GM21360 (cell line): Measurements from ENCODE around the gene RHBDL3.
"Not testable (repeated sequence)": the region's sequence is repeated elsewhere in the genome, so short reads cannot be mapped to it uniquely, and the experiment has no call there.

Source experiments
- ATAC-seq: cut with Tn5 transposase; IDR thresholded peaks from one replicate; pipeline ENCODE4 v1.9.1; 2021; ENCODE audit warnings: mild to moderate bottlenecking, moderate library complexity; ENCODE audit not compliant: unreplicated experiment

Gene RHBDL3

DNA sequence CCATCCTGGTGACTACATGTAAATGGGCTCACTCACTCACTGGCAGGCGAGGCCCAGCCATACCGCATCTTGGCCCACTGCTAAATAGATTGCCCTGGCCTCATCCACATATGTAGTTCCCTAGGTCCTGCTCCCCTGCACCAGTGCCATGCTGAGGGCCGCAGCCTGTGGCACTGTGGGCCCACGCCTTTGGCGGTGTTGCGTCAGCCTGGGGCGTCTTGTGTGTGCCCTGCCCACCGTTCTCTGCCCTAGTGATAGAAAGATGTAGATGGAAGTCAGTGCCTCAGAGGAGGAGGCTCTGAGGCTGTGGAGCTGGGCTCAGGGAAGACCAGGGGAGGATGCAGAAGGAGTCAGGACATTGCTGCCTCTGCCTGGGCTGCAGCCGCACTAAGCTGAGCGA, 57.4 kb downstream of the RHBDL3 start:
- ATAC-seq = no peak

DNA sequence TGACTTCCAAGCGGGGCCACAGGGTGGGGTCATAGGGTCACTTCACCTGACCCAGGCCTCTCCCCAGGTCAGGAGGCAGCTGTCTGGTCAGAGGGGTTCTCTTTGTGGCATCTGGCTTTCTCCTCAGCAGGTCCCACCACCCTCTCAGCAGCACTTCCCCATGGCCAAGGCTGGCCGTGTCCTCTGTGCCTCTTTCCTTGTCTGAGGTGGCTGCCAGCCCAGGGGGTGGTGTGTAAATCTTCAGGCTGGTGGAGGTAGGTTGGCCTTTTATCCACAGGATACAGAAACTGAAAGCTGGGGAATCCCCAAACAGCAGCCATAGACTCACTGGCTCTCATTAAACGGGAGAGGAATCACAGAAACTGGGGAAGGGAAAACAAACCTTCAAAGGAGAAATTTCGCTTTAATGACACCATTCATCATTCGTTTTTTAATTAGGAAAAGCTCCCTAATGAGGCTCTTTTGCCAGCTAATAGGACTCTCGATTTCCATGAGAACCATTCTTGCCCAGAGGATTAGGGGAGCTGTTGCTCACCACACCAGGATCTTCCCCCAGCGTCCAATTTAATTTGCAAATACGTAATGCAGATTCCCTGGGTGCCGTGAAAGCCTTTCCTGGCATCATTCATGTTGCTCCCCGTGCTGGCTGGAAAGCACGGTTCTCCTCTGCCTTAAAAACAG, 58.3 kb downstream of the RHBDL3 start:
- no peak for ATAC-seq

DNA sequence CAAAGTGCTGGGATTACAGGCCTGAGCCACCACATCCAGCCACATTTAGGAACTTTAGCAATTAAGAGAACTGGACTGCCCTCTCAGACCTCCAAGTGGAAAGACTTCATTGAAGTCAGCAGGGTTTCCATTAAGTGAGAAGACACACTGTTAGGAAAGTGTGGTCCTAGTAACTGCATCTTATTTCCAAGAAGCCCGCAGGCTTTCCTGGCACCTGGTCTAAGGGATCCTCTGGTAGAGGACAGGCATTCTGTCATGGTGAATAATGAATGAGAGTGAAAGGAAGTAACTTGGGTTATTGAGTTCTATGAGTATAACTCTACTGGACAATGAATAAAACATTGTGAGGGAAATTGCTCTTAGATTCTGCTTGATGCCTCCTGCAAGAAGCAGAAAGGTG, 62.3 kb downstream of the RHBDL3 start:
- ATAC-seq = no peak

DNA sequence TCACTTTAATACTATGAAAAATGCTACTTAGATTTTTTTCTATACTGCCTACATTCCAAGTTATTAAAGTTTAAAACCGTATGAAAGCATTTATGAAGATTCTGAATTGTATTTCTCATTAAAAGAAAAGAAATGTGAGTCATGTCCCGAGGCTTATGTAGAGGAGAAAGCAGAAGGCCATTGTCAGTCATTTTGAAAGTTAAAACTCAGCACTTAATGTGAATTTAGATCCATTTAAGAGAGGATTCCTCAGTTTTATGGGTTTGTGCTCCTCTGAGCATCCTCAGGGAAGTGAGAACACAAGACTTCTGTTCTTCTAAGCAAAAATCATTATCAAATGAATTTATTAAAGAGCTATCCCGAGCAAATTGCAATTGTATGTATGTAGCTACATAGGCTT, 64.5 kb downstream of the RHBDL3 start:
- no peak for ATAC-seq

DNA sequence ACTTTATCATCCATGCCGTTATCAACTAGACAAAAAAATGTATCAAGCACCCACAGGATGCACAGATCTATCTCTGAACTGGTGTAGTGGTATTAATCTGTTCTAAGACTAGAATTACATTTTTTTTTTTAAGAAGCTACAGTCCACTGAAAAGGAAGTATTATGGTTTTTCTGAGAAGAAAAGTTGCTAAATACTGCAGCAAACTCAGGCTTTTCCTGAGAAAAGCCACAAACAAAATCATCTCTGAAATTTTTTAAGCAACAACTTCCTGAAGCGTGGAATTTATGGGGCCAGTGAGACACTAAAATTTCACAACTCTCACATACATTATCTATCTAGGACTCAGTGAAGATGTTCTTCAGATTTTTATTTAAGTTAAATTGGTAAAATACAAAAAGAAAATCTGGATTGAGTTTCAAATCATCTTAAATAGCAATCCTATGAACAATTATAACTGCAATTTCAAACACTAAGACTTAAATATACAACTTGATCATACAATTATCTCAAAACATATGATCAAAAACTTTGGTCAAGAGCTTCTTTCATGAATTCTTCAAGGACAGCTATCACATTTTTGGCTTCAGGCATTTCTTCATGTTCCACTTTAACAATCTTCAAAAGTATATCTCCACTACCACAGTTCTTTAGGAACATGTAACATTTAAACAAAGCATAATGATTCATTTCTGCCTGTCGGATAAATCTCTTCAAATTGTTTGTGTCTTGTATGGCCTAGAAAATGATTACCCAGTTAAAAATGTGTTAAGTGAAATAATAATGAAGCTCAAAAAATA, 65.8 kb downstream of the RHBDL3 start:
- ATAC-seq = no peak

DNA sequence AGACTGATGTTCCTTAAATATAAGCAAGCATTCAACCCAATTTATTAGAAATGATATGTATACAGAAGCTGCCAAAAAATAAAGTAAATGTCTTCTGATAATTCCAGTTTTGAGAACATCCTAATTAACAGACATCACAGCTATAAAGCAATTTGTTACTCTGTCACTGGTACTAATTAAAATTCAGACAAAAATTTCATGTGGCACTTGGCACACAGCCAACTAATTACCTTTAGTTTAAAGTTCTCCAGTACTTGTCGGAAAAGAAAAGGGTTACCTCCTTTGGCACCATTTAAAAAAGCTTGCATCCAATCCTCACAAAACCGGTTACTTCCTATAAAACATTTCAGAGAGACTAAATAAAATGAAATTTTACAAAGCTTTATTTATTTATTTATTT, 67.6 kb downstream of the RHBDL3 start:
- ATAC-seq = no peak

DNA sequence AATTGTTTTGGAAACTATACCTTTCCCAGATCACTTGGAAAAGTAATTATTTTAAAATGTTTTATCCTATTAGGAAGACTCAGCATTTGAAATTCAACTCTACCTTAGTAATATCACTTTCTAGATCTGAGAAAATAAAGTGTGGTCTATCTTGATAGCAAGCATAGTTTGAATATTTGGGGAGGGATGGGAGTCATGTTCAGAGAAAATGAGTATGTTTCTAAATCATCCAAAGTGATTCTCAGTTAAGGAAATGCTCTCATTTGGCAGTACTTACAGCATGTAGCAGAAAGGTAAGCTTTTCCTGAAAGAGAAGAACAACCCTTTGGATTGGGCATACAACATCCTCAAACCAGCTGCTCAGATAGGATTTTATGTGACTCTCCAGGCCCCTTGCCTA, 69.4 kb downstream of the RHBDL3 start:
- no peak for ATAC-seq

DNA sequence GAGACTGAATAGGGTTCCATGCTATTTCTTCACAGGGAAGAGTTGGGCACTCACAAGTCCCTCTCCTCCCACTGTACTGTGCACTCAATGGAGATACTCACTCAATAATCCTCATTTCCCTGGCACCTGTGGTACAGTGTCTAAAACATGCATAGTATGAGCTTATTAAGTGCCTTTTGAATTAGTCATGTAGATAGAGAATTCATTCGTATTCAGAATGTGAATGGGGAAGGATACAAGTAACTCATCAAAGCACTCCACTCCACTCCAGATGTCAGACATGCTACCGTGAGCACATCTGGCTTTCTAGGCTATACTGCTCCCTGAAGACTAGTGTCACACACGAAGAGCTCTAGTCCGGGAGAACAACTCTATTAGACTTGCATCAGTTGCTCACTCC, 70.1 kb downstream of the RHBDL3 start:
- ATAC-seq = no peak

DNA sequence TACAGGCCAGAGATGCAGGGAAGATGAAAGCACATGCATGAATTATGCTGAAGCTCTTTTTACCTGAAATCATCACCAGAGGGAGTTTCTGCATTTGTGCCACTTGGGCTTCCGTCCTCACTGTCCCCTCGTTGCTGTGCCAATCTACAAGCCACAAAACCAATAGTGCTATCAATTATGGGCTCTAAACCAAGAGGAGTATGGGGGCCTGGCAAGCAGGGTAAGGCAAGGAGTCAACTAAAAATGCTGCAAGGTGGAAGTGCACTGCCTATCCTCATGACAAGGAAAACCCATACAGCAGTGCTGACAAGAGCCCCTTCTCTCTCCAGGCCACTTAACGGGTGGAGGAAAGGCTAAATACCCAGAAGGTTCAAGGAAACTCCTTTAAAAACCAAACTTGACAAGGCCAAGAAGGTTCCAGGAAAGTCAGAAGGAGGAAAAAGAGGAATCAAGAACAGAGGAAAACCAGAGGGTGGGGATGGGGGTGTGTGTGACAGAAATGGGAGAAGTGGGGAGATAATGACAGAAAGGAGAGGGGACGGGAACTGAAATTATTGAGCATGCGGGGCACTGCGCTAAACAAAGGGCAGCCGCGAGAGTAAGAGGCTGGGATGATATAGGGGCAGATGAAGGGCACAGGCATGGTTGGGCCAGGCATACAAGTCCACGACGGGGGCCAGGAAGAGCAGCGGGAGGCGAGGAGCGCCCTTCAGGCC, 75.7 kb downstream of the RHBDL3 start:
- peak; percentile 14 for ATAC-seq

DNA sequence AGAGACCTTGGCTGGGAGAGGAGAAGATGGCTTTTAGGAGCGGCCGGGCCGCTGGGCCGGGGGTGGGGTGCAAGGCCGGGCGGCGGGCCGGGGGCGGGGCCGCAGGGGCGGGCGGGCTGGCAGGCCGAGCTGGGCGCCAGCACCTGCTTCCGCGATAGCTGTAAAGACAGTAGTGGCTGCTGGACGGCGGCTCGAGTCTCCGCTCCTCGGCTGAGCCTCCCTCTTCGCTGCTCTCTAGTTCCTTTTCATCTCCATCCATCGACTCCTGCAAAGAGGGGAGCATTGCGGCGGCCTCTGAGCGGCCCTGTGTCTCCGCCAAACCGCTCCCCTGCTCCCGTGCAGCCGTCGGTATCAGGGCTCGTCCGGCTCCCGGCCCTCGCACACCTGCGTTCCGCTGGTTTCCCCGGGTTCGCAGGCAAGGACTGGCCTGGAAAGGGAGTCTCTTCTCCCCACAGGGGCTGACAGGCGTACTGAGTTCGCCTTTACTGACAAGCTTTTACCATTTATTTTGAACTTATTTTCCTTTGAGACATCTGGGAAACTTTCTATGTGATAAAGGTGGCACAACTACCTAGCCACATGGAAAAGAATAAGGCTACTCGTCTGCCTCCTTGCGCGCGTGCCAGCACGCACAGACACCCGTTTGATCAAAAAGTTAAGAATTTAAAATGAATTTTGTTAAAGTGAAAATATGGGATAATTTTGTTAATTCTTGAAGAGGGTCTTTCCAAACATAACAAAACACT, 76.4 kb downstream of the RHBDL3 start, which contains the start of gene C17orf75:
Gene C17orf75 (minus strand): TSS at position 317 of the 746 bp plus-strand sequence. CDS start 34 bp downstream, at position 283.
- peak; percentile 58 for ATAC-seq

DNA sequence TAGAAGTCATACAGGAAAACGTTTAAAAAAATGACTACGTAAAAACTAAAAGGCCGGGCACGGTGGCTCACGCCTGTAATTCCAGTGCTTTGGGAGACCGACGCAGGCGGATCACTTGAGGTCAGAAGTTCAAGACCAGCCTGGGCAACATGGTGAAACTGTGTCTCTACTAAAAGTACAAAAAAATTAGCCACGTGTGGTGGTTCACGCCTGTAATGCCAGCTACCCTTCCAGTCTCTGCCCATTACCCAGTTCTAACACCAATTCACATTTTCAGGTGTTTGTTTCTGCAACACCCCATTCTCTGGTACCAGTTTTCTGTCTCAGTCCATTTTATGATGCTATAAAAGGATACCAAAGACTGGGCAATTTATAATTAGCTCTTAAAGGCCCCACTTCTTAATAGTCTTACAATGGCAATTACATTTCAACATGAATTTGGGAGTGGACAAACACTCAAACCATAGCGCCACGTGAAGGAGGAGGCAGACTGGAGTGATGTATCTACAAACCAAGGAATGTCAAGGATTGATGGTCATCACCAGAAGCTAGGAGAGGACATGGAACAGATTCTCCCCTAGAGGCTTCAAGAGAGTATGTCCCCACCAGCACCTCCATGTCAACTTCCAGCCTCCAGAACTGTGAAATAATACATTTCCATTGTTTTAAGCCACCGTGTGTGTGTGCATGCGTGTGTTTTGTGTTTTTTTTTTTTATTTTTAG, 77.1 kb downstream of the RHBDL3 start:
- no peak for ATAC-seq

DNA sequence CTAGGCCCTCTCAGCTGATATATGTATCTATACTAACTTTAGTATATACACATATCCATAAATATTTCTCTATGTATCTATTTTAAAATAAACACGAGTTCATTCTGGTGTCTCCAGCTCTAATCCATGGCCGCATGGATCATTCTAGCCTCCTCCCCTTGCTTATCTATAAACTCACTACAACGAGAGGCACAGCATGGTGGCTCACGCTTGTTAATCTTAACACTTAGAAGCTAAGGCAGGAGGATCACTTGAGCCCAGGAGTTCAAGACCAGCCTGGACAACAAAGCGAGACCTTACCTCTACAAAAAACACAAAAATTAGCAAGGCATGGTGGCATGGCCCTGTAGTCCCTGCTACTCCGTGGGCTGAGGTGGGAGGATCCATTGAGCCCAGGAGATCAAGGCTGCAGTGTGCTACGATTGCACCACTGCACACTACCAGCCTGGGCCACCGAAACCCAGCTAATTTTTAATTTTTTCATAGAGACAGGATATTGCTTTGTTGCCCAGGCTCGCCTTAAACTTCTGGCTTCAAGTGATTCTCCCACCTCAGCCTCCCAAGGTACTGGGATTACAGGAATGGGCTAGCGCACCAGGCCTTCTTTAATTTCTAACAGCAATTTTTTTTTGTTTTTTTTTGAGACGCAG, 80.4 kb downstream of the RHBDL3 start:
- no peak for ATAC-seq

DNA sequence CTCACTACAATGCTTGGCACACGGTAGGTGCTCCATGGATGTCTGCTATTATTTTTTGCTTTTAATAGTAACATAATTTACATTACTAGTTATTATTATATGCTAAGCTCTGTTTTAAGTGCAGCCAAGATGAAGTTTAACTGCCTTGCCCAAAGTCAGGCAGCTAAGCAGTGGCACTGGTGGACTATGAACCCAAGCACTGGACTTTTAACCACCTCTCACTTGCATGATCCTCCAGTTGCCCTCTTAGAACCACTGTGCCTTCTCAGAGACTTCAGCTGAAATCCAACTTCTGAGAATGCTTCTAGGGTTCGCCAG, 82.8 kb downstream of the RHBDL3 start:
- ATAC-seq = no peak

DNA sequence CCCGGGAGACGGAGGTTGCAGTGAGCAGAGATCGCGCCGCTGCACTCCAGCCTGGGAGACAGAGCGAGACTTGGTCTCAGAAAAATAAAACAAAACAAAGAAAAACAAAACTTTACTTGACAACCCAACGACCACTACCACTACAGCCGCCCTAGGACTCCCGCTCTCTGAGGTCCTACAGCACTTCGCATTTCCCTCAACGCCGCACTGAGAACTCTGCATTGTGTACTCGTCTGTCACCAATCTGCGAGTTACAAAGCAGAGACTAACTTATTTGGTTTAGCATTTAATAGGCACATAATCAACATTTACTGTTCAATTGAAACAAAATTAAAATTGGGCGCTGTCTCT, 83.8 kb downstream of the RHBDL3 start:
- no peak for ATAC-seq

DNA sequence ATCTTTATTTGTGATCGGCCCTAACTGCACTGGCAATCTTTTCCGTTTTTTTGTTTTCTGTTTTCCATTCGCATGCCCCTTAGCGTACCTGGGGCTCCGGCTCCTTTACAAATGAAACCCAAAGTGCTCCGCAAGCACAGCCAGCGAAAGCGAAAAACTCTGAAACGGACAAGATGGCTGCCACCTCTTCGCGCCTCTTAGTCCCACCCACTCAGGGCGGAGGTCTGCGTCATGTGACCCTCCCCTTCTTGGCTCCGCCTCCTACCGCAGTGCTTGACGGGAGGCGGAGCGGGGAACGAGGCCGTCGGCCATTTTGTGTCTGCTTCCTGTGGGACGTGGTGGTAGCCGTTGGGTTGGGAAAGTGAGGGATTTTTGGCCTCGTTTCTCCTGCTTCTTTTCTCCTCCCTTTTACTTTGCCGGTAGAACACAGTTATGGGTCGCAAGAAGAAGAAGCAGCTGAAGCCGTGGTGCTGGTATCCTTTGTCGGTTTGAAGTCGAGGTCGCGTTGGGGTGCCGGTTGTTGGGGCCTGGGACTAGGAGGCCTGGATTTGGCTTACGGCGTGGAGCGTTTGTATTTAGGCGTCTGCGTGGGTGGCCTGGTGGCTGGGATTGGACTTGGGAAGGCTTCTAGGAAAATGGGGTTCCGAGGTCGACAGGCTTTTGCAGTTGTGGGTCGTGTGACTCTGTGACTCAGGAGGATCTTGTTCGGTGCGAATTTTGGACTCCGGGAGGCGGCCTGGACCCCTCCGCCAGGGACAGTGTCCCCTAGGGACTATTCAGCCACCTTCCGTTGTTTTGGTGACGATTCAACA, 84.4 kb downstream of the RHBDL3 start, which contains the start of gene ZNF207:
Gene ZNF207 (plus strand): TSS at position 304 of the 812 bp plus-strand sequence. CDS start 129 bp downstream, at position 433.
- ATAC-seq = peak; percentile 89

DNA sequence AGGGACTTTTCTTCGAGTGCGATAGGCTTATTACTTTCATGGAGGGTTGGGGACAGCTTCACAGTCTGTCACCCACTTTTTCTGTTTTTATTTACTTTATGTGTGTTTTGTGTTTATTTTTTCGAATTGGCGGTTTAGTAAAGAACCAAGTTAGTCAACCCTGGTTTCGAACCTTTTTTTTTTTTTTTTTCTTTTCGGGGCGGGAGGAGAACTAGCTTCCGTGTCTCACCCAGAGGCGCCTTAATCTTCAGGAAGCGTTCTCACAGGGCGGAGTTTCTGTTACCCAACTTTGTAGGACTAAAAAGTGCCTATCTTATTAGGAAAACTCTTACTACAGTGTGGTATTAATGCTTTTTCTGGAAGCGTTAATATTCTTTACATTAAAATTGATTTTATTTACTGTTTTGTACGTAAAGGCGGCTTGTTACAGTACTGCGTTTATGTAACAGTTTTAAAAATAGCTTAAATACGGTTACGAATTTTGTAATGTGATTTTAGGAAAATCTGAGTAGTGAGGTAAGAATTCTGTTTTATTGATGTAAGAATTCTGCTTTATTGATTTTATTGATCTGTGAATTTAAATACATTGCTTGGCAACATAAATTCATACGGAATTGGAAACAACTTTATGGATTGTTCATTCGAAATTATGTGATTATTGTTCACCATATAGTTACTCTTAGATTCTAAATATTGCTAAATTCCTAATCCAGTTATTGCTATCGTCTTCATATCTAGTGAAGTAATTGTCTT, 85.2 kb downstream of the RHBDL3 start:
- ATAC-seq = no peak

DNA sequence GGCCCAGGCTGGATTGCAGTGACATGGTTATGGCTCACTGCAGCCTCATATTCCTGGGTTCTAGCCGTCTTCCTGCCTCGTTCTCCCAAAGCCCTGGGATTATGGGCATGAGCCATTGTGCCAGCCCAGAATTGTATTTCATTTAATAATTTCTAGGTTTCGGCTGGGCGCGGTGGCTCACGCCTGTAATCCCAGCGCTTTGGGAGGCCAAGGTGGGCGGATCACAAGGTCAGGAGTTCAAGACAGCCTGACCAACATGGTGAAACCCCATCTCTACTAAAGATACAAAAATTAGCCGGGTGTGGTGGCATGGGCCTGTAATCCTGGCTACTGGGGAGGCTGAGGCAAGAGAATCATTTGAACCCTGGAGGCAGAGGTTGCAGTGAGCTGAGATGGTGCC, 87.1 kb downstream of the RHBDL3 start:
- ATAC-seq = not testable (repeated sequence)

DNA sequence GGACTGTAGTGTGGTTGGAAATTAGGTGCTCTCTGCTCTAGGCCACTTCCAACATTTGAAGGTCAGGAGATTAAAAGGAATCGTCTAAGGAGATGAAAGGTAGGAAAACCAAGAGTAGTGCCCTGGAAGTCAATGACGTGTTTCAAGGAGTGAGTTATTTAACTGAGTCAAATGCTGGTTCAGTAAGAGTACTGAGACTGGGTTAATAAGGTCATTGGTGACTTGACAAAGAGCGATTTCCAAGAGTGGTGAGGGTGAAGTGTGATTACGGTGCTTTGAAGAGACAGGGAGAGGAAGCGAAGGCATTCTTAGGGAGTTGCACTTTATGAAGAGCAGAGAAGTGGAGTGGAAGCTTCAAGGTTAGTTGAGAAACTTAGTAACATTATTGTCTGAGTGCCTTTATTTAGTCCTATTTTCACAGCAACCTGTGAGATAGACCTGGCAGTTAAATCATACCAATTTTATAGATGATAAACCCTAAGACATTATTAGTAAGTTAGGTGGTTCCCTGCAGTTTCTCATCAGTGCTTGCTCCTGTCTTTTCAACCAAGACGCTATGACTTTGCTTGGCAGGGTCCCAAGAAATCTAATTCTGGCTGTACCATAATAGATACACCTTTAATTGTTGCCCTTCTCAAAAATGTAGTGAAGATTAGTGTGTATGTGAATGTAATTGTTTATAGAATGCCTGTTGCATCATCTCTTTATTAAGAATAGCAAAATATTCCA, 90.2 kb downstream of the RHBDL3 start:
- ATAC-seq = no peak
